OCI-M2 (cell line): ENCODE data around the gene SHC1.

Source experiments
- DNase-seq: peaks from one replicate; lab custom pipeline; 2025; ENCODE audit not compliant: unreplicated experiment; lab: John Stamatoyannopoulos, UW

SHC1 gene

DNA sequence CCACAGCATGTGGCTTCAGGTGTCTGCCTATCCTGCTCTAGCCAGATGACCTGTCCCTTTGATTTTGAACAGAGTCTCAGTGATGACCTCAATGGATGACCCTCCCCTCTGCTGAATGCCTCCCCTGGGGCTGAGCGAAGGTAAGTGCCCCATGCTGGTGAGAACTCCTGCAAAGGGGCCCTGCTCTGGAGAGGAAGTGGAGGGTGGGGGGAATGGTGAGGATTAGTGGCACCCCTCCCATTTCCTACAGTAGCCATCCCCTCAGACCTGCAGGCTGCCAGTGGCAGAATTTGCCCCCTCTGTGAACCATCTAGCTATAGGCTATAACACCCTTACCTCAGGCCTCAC is 30.4 kb downstream of the SHC1 start:
- DNase-seq: no peak

DNA sequence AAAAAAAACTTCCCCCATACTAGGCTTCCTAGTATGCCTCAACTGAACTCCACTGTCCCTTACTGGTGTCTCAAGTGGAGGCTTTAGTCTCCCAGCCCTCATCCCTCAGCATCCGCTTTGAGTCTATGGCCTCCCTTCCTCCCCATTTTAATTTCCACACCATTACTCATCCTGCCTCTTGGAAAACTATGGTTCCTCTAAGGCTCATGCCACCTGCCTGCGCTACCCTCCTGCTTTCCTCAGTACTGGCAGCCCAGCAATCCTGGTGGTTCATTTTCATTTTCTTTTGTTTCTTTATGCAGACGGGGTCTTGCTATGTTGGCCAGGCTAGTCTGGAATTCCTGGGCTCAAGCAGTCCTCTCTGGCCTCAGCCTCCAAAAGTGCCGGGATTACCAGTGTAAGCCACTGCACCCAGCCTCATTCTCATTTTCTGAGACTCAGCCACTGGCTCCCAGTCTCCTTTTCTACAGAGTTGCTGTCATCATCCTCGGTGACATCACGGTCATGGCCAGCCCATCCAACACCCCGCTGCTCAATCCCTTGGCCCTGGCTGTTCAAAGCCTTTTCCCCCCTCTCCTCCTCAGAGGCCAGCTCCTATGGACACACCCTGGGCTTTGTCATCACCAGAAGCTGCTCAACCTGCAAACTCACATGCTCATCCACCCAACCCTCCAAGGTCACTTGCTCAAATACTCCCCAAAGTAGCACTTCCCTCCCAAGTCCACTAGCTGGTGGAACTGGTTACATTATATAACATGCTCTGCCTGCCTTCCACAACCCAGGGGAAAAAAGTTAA is 31.7 kb downstream of the SHC1 start:
- no peak for DNase-seq

DNA sequence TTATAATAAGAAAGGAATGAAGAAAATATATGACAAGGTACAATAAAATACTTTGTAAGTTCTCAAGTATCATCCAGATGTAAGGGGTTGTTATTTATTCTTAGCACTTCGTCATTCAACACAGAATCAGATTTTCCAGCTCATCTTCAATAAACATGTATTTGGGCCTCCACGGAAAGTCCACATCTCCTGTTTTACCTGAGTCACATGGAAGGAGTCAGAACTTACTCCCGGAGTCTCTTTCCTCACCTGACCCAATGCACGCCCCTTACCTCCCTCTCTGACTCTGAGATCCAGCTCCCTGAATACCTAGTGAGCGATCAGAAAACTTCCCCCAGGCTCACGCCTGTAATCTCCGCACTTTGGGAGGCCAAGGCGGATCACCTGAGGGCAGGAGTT is 32.6 kb downstream of the SHC1 start:
- DNase-seq: no peak

DNA sequence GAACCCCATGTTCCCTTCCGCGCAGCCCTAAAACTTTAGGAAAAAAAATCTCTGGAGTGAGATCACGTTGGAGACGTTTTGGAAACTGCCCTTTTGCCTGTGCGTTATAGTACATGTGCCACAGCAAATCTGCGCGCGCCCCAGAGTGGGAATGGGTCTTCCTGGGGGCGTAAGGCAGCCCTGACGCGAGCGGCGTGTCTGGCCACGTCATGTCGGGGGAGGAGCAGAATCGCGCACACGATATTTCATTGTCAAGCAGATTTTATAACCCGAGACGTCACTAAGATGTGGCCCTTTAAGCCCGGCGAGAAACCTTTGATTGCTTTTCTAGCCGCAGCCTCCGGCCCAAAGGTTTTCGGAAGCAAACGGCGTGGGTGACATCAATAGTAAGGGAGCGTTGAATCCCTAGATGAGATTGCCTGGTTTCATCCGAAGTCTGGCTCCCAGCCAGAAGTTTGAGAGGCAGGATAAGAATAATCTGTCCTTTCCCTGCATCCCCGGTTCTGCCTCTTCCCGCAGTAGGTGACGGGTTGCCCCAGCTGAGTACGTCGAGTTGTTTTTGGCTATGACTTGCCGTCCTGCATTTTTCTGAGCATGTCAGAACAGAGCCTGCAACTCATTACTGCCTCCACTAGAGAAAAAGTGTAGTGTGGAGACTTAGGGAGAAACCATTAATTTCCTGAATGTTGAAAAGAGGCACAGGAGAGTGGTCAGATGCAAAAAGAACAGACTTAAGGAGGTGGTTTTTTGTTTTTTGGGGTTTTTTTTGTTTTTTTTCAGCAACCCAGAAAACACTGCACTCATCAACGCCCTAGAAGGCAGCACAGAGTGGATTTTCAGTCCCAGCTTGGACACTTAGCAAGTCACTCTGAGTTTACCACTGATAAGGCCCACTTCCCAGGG is 33.2 kb downstream of the SHC1 start:
- peak; percentile 32 for DNase-seq

DNA sequence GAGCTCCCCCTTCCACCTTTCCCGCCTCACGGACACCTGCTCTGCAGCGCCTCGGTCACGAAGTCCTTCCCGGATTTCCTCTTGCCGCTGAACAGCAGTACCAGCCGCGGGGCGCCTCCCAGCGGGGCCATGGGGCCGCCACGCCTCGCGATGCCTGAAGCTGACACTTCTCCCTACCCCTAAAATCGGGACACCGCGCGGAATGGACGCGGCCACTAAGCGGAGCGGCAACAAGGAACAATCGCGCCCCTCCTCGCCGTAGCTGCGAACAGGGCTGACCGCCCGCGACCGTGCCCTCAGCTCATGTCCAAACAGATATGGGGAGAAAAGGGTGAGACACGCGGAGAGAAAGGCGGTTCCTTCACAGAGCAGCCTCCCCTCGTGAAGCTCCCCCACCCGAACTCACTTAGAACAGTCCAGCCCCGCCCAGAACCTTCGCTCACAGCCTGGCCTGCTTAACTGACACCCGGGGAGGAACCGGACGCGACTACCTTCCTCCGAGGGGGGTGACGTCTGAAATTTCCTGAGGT is 33.9 kb downstream of the SHC1 start, which contains the start of gene PMVK:
TSS of gene PMVK (minus strand) at position 165 of the 530 bp plus-strand sequence. CDS start at position 131, 34 bp downstream.
- peak; percentile 57 for DNase-seq

DNA sequence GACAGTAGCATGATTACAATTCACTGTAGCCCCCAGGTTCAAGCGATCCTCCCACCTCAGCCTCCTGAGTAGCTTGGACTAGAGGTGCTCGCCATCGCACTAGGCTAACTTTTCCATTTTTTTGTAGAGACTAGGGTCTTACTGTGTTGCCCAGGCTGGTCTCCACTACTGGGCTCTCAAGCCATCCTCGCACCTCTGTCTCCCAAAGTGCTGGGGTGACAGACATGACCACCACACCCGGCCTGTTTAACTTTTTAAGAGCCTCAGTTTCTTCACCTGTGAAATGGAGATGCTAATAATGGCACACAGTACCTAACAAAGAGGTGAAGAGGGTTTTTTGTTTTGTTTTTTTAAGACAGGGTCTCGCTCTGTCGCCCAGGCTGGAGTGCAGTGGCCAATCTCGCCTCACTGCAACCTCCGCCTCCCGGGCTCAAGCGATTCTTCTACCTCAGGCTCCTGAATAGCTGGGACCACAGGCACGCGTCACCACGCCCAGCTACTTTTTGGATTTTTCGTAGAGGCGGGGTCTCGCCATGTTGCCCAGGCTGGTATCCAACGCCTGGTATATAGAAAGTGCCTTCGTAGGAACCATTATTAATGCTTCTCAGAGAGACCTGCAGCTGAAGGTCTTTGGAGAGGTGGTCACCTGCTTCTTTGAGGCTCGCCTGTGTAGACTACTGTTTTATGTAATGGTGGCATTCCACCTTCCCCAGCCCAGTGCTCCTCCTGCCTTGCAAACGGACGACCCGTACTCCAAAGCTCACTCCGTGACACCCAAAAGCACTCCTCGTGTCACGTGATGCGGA is 34.6 kb downstream of the SHC1 start:
- DNase-seq: no peak

DNA sequence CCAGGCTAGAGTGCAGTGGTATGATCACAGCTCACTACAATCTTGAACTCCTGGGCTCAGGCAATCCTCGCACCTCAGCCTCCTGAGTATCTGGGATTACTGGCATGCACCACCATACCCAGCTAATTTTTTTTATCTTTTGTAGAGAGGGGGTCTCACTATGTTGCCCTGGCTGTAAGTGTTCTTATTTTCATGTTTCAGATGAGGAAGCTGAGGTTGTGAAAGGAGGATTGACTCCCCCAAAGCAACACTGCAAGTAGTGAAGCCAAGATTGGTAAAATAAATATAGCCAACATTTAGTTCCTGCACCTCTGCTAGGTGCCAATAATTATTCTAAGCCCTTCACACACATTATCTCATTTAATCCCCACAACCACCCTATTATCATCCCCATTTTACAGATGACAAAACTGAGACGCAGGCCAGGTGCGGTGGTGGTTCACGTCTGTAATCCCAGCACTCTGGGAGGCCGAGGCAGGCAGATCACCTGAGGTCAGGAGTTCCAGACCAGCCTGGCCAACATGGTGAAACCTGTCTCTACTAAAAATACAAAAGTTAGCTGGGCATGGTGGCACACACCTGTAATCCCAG is 36.1 kb downstream of the SHC1 start:
- DNase-seq: no peak

DNA sequence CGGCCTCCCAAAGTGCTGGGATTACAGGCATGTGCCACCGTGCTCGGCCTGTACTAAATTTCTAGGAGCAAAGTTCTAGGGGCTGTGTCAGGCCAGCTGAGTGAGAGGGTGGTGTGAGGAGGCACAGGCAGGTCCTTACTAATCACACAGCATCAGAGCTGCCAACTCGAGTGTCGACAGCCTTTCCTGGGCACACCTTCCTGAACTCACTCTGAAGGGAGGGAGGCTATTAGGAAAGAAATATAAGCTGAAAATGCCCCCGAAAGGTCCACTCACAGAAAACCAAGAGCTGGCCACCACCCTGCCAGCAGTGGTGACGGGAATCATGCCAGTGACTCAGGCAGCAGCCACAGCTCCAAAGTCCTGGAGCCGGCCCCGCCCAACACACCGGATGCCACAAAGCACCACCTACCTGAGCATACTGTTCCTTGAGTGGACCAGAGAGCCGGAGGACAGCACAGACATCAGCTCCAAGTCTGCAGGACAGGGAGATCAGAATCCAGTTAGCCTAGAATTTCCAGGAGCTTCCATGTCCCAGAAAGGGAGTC is 38.5 kb downstream of the SHC1 start:
- DNase-seq: no peak

DNA sequence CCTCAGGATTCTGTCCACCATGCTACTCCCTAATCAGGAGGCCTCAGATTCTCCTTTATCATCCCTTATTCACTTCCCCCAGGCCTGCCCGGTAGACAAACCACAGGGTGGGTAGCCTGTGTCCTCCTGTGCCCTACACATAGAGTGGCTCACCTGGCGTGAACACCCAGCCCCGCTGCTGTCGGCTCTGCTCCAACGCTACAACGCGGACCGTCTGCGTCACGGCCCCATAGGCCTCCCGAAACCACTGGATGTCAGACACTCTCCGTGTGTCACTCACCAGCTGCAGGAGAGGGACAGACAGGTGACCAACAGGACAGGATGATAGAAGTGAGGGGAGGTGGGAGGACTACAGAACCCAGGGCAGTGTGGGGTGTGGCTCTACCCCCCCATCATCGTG is 44.3 kb downstream of the SHC1 start:
- no peak for DNase-seq

DNA sequence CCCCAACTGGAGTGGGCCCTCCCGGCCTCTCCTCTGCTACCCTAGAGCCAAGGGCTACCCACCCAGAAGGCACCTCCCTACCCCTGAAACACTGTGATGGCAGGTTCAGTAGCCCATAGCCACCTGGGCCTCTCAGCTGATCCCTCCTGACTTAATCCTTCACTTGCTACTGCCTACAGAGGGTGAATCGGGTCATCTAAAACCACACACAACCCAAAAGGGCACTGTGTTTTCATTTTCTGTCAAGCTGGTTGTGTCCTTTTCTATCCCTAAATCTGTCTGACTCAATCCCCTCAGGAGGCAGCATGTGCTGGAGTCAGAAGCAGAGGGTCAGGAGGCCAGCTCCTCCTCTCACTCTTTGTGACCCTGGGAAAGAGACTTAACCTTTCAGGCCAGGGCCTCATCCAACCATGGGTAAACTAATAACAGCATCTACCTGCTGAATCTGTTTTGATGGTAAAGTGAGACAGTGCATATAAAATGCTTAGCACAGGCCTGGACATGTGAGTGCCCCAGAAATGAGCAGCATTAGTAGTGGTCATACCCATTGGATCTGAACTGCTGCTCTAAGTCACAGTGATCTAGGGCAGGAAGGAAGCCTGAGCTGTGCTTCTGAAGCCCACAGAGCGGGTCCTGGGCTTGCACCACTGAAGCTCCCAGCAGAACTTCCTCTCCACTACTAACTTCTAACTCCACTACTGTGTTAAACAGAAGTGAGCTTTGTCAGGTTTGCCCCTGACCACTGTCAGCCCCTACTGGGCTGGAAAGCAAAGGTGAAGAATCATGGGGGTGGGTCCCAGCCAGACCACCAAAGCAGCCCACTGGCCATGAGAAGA is 45.0 kb downstream of the SHC1 start:
- no peak for DNase-seq

DNA sequence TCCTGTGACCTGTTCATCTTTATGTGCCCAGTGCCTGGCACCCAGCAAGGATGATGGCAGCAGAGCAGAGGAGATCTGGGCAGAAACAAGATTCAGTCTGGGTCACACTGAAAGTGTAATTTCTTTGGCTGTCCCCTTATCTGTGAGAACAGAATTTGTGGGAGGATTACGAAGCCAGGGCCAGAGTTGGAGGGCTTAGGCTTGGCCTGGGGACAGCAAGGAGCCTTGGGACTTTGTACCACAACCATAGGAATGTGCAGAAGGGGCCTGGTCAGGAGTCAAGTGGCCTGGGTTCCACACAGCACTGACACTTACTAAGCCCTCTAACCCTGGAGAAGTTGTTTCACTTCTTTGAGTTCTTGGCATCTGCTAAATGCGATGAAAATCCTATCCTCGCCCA is 46.9 kb downstream of the SHC1 start:
- DNase-seq: no peak

DNA sequence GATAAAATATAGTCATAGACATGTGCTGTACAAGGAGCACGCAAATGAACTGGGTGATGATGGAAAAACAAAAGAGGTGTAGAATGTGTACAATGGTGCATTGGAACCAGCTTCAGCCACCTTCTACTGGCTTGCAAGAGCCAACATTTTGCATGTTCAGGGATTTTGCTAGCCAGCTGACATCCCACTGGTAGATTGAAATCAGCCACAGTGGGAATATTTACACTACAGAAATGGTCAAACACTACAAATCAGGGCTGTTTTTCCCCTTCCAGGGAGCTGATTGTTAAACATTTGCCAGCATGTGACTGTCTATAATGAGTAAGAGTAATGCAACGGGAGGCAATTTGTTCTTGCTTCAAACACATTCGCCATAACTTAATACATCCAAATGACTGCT is 57.3 kb downstream of the SHC1 start:
- DNase-seq: no peak

DNA sequence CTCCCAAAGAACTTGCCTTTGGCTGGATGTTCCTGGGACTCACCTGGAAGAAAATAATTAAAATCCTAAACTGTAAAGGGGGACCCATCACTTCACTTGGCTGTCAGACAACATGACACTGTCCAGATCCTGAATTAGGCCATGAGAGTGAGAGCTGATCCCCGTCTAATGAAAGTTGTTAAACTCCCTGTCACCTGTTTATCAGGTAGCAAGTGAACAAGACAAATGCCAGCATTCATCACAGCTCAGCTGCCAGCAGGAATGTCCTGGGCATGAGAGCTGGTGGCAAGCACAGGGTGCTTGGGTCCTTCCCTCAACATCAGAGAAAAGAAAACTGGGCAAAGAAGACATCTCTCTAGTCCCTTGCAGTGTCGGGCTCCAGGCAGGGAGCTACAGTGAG is 57.8 kb downstream of the SHC1 start:
- DNase-seq: no peak
